ENCODE results near the gene GLB1L2.
"Not testable (repeated sequence)": the region's sequence is repeated elsewhere in the genome, so short reads cannot be mapped to it uniquely, and the experiment has no call there.

Gene GLB1L2, protein sequence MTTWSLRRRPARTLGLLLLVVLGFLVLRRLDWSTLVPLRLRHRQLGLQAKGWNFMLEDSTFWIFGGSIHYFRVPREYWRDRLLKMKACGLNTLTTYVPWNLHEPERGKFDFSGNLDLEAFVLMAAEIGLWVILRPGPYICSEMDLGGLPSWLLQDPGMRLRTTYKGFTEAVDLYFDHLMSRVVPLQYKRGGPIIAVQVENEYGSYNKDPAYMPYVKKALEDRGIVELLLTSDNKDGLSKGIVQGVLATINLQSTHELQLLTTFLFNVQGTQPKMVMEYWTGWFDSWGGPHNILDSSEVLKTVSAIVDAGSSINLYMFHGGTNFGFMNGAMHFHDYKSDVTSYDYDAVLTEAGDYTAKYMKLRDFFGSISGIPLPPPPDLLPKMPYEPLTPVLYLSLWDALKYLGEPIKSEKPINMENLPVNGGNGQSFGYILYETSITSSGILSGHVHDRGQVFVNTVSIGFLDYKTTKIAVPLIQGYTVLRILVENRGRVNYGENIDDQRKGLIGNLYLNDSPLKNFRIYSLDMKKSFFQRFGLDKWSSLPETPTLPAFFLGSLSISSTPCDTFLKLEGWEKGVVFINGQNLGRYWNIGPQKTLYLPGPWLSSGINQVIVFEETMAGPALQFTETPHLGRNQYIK

DNA sequence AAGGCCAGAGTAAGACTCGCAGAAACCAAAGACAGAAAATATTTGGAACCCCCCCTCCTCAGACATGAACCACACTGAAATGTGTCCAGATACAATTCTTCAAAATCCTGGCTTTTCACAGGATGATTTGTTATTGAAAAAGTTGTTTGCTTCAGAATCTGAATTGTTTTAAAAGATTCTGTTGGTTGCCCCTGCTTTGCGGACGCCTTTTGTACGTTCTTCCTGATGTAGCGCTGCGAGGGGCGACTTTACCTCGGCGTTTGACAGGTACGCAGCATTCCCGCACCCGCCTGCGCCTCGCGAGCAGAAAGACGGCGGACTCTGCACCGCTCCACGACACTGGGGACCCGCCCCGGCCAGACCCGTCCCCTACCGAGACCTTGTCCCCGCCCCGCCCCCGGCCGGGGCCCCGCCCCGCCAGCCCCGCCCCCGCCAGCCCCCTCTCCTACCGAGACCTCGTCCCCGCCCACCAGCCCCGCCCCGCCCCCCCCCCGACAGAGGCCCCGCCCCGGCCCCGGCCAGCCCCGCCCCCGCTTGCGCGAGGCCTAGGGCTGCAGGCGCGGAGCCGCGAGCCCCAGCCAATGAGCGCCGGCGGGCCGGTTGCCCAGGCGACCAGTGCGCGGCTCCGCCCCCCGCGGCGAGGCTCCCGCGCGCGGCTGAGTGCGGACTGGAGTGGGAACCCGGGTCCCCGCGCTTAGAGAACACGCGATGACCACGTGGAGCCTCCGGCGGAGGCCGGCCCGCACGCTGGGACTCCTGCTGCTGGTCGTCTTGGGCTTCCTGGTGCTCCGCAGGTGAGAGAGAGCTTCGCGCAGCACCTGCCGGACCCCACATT is at the start of gene GLB1L2:
Gene GLB1L2 (plus strand): TSS at position 635 of the 835 bp plus-strand sequence. CDS start 74 bp downstream, at position 709.
- DNase-seq (ENCODE audit: low read depth in 2 of 2): peak; percentile 60 to 66

DNA sequence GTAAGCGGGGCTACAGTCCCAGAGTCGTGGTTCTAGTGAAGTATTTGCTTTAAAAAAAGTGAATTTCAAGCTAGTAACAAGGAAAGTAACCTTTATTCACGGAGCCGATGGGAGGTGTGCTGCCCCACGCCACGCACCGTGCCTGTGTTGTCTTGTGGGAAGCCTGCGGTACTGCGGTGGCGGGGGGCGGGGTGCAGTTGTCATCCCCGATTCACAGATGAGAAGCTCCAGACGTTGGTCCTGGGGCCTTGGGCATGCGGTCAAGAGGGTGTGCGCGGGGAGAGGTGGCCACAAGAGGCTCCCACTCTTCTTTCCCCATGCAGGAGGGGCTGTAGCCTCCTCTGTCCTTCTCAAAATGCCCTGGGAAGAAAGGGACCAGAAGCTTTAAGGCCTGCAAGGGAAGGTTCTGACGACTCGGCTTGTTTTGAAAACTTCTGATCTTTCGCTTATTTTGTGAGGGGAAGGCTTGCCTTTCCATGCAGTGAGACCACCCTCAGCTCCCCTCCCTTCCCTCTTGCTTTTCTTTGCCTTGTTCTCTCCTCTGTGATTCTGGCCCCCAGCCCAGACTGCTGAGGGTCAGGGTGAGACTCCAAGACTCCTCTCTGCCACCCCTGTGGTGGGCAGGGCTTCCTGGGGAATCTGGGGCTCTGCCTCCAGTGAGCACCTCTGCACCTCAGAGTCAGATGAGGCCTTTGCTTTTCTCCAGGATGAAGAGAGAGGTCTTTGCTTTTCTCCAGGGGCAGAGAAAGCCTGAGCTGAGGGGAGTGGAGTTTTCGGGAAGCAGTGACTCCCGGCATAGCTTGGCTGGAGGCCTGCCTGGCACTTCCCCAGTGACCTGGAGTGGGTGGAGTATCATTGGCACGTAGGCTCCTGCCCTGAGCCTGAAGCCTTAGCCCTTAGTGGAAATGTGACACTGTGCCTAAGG is 49.4 kb upstream of the GLB1L2 start:
- DNase-seq (ENCODE audit: low read depth in 2 of 2): no peak

DNA sequence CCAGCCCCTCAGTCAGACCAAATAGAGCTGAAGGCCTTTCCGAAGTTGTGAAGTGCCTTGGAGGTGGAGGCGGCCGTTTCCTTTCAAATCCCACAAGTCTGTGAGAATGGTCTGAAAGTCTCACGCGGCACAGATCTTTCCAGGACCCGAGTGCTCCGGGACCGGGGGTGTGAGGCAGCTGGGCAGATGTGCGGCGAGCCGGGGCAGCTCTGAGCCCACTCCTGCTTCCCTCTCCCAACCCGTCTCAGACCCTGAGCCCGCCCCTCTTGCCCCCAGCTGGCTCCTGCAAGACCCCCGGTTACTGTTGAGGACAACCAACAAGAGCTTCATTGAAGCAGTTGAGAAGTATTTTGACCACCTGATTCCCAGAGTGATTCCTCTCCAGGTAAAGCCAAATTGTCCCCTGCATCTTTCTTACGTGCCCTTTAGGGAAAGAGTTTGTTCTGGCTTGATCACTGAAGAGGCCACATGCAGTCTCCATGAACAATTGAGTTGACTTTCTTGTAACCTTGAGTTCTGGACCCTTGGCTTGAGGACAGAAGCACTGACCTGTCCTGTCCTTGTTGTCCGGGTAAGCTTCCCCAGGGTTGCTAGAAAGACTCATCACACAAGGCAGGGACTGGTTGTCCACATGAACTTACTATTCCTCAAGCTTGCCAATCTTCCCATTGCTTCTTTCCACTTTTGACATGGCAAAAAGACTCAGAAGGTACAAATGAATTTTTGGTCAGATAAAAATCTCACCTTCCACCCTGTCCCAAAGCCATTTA is 48.1 kb upstream of the GLB1L2 start:
- DNase-seq (ENCODE audit: low read depth in 2 of 2): no peak

DNA sequence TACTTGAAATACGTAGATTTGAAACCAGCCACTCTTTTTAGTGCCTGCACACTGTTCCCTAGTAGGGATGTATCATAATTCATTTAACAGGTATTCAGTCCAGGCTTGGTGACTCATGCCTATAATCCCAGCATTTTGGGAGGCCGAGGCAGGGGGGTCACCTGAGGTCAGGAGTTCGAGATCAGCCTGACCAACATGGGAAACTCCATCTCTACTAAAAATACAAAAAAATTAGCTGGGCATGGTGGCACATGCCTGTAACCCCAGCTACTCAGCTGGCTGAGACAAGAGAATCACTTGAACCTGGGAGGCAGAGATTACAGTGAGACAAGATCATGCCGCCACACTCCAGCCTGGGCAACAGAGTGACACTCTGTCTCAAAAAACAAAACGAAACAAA is 47.4 kb upstream of the GLB1L2 start:
- not testable (repeated sequence) for DNase-seq (ENCODE audit: low read depth in 2 of 2)

DNA sequence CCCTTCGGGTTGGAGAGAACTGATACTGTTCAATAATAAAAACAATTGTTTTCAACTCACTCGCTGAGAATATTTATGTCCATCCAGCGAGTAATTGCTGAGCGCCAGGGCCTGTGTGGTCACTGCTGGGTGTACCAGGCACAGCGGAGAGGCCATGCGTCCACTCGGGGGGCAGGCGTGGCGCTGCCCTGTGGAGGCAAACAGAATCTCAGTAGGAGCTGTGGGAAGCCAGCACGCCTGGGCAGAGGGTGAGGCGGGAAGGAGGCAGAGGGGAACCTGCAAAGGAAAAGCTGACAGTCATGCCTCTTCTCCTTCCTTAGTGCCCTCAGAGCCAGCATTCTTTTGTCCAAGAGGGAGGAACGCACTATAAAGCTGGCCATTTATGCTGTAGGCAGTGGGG is 44.2 kb upstream of the GLB1L2 start:
- DNase-seq (ENCODE audit: low read depth in 2 of 2): no peak

DNA sequence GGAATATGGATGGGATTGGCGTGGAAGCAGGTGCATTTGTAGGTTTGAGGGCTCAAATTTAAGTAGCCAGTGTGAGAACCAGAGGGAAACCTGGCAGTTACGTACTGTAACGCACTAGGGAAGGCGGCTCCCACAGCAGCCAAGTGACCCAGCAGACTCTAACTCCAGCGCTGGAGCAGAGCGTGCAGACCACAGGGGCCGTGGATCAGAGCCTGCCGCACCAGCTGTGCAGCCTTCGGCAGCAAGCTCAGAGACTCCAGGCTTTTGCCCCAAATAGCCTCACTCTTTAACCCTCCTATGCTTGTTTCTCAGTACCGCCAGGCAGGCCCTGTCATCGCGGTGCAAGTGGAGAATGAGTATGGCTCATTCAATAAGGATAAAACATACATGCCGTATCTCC is 43.3 kb upstream of the GLB1L2 start:
- DNase-seq (ENCODE audit: low read depth in 2 of 2): no peak

DNA sequence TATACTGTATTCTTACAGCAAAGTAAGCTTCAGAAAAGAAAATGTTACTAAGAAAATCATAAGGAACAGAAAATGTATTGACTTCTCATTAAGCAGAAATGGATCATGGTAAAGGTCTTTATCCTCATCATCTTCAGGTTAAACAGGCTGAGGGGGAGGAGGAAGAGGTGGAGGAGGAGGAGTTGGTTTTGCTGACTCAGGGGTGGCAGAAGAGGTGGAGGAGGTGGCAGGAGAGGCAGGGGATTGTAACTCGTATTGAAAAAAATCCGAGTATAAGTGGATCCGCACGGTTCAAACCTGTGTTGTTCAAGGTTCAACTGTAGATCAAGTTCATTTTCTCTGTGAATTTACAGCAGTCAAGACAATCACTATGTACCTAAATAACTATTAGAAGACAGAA is 42.6 kb upstream of the GLB1L2 start:
- no peak for DNase-seq (ENCODE audit: low read depth in 2 of 2)

DNA sequence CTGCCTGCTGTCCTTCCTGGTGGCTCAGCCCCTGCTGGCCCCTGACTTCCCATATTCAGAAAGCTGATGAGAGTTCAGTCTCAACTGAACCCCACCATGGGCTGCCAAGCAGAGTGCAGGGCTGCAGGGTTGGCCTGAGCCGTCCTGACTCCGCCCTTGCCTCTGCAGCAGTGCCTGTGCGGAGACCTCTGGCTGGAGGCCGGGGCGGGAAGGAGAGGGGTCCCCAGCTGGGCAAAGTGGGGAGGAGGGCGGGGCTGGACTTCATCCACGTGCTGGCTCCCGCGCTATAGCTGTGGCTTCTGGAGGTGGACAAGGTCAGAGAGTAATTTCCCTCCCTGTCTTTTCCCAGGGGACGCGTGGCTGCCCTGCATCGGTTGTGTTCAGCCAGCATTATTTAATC is 42.0 kb upstream of the GLB1L2 start:
- DNase-seq (ENCODE audit: low read depth in 2 of 2): no peak

DNA sequence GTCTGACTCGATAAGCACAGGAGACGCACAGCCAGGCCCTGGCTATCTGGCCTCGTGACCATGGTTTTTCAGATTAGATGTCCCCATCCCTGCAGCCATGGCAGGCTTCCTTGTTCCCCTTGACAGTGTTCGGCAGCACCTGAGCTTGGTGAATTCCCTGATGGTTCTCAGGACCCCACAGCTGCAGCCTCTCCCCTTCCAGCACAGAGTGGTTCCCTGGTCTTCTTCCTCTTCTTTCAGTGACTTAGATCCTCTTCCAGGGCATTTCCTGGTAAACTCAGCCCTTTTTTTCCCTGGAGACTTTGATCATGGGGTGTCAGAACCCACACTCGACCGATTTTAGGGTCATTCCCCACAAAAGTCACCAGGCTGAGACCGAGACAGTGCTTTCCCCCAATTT is 41.1 kb upstream of the GLB1L2 start:
- no peak for DNase-seq (ENCODE audit: low read depth in 2 of 2)

DNA sequence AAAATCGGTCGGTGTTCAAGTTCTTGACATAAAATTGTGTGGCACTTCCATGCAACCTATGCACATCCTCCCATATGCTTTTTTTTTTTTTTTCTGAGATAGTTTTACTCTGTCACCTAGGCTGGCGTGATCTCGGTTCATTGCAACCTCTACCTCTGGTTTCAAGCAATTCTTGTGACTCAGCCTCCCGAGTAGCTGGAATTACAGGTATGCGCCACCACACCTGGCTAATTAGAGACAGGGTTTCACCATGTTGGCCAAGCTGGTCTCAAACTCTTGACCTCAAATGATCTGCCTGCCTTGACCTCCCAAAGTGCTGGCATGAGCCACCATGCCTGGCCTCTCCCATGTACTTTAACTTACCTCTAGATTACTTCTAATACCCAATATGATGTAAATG is 40.6 kb upstream of the GLB1L2 start:
- no peak for DNase-seq (ENCODE audit: low read depth in 2 of 2)

DNA sequence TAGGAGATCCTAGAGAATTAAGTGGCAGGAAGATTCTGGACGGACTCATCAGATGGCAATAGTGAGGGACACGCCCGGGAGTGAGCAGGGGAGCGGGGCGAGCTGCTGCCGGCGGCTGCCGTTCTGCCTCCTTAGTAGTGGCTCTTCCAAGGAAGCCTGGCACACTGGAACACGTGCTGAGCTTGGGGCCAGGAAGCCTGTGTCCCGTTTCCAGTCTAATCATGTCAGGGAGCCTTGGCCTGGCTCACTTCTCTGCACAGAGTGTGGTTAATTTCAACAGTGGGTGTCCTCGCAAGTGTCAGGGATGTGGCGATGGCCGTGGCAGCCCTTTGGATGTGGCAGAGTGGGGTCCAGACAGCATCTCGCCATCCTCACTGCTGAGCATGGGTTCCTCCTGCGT is 39.1 kb upstream of the GLB1L2 start:
- DNase-seq (ENCODE audit: low read depth in 2 of 2): no peak

DNA sequence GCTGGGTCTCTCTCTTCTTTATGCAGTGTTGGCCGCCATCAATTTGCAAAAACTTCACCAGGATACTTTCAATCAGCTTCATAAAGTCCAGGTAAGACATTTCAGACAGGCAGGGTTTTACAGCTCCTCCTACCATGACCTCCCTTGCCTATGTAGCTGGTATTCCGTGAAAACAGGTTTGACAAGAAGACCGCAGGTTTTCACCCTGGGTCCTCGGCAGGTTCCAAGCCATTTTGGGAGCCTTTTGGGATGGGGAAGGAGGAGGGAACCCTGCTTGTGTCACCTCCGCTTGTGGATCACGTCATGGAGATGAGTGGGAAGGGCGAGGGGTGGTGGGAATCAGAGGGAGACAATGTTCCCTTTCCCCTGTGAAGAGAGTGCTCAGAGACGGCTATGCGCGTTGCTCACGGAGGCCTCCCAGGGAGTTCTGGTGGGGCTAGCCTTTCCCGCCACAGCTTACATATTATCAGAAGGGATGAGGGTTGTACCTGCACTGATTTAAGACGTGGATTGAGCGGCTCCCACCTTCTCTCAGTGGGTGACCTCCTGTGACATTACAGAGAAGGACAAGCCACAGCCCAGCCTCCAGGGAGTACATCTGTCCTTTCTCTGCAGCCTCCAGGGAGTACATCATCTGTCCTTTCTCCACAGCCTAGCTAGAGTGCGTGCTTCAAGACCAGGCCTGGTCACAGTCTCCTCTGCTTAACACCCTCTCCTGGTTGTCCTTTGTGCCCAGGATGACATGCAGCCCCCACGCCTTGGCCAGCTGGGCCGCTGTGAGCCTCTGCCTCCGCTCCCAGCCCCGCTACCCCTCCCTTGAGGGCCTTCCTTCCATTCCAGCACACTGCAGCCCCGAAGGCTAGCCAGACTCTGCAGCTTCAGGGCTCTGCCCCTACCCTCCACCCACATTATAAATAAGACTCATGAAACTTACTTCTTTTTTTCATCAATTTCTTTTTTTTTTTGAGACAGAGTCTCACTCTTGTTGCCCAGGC is 38.4 kb upstream of the GLB1L2 start:
- DNase-seq (ENCODE audit: low read depth in 2 of 2): no peak

DNA sequence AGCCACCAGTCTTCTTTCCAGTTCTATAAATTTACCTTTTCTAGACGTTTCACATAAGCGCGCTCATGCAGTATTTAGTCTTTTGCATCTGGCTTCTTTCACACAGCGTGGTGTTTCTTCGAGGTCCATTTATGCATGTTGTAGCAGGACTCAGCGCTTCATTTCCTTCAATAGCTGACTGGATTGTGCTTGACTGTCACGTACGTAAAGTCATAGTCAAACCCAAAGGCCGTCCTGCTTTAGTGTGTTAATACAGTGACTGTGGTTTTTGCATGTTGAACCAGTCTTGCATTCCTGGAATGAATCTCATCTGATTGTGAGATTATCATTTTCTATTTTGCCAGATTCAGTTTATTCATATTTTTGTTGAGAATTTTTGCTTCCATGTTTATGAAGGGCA is 37.1 kb upstream of the GLB1L2 start:
- no peak for DNase-seq (ENCODE audit: low read depth in 2 of 2)

DNA sequence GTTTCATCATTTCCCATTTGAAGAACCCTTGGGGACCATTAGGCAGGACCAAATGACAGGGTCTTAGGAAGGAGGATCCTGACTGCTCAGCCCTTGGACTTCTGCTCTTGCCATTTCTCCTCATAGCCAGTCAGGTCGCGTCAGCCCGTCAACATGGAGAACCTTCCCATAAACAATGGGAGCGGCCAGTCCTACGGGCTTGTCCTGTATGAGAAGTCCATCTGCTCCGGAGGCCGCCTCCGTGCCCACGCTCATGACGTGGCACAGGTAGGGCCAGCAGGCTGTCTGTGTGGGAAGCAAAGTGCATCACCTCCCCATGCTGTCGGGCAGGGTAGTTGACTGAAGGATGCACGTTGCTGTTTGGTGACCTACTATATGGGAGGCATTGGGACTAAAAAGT is 19.6 kb upstream of the GLB1L2 start:
- no peak for DNase-seq (ENCODE audit: low read depth in 2 of 2)

DNA sequence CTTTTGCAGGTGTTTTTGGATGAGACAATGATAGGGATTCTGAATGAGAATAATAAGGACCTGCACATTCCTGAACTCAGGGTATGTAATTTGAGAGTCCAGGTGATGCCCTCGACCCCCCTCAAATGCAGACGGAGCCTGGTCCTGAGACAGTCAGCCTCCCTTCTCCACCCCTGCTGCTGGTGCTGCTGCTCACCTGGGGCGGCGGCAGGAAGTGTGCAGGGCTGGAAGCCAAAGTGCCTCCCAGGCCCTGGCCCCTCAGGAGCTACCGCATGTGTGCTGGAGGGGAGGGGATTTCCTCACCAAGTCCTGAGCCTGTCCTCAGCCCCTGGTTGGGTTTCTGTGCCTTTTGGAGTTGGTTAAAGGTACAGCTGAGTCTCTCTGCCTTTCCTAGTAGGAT is 19.0 kb upstream of the GLB1L2 start:
- no peak for DNase-seq (ENCODE audit: low read depth in 2 of 2)

DNA sequence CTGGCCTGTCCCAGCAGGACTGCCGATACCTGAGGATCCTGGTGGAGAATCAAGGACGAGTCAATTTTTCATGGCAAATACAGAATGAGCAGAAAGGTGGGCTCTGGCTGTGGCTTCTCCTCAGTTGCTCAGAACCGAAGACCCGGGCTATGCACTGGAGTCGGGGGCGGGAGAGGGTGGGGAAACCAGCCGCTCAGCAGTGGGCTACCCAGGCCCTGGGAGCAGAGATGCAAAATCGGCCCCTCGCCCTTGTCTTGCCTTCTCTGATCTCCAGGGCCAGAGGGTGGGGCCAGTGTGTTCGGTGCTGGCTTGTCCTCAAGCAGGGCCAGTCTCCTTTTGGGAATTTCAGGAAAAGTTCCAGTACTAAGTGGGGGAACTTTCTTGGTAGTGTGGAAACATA is 18.4 kb upstream of the GLB1L2 start:
- DNase-seq (ENCODE audit: low read depth in 2 of 2): no peak

DNA sequence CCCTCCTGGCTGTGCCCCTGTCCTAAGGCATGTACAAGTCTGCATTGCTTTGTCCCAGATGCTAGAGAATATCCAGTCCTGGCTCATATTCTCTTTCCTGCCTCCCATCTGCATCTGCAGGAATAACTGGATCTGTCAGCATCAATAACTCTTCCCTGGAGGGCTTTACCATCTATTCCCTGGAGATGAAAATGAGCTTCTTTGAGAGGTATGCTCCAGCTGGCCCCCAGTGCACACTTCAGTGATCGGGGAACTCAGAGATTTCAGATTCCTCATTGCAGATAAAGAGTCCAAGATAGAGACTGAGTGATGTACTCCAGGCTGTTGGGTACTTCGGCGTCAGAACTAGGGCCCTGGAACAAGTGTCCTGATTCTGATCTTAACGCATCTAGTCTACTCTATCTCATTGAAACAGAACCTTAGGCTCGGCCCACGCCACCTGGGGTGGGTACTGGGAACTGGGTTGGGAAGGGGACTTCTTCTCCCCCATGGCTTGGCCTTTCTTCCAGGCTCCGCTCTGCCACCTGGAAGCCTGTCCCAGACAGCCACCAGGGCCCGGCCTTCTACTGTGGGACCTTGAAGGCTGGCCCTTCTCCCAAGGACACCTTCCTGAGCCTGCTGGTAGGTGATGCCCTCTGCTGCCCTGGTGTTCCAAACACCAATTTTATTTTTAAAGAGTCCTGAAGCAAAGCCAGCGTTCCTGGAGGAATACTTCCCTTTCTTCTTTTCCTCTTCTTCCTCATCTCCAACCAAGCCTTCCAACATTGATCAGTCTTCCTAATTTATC is 17.8 kb upstream of the GLB1L2 start:
- no peak for DNase-seq (ENCODE audit: low read depth in 2 of 2)

DNA sequence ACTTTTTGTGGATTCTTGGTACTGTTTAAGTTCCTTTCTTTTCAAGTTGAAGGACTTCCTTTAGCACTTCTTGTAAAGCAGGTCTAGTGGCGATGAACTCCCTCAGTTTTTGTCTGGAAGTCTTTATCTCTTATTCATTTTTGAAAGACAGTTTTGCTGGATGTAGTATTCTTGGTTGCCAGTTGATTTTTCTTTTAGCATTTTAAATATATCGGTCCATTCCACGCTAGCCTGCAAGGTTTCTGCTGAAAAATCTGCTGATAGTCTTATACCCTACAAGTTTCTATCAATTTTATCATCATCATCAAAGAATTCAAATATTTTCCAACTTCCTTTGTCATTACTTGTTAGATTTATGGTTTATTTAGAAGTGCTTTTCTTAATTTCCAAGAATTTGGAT is 14.7 kb upstream of the GLB1L2 start:
- DNase-seq (ENCODE audit: low read depth in 2 of 2): no peak

DNA sequence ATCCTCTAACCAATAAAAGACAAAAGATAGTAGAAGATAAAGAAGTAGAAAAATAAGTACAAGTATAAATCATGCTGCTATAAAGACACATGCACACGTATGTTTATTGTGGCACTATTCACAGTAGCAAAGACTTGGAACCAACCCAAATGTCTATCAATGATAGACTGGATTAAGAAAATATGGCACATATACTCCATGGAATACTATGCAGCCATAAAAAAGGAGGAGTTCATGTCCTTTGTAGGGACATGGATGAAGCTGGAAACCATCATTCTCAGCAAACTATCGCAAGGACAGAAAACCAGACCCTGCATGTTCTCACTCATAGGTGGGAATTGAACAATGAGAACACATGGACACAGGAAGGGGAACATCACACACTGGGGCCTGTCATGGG is 10.4 kb upstream of the GLB1L2 start:
- not testable (repeated sequence) for DNase-seq (ENCODE audit: low read depth in 2 of 2)

All from stimulated activated CD4-positive, alpha-beta T cell treated with anti-CD3 and anti-CD28 coated beads, Interleukin-12 subunit alpha, Interleukin-12 subunit beta, amount 100 ng/mL, for 24 hours (primary cell).